Activated B cell treated with CpG ODN at 0.5 μM for 24 hours (primary cell): ENCODE data around the gene SOCS3. TPM values are rescaled to one million over a fixed set of nuclear protein-coding genes. Genes with fewer than 3 reads are reported as not detected.

Experiments
- ATAC-seq: fragments of 200-7000 bp; cut with Tn5 transposase; one replicate; pipeline ENCODE4 v1.10.0; 2021; ENCODE audit warnings: low read depth, mild to moderate bottlenecking, moderate library complexity
- CTCF ChIA-PET: fragments of 350-600 bp; sonication (Branson Sonifier 250); formaldehyde crosslinking; loops from one replicate; lab custom pipeline; 2021; ENCODE audit warnings: antibody characterized with exemption; lab: Charles Lee
- POLR2A ChIA-PET: fragments of 350-600 bp; sonication (Branson Sonifier 250); formaldehyde crosslinking; loops from one replicate; lab custom pipeline; 2021; ENCODE audit warnings: antibody characterized with exemption; lab: Charles Lee
- DNase-seq: peaks from one replicate; pipeline ENCODE4 v3.0.0; 2022
- H3K27ac Mint-ChIP-seq: one replicate; pipeline ENCODE4 v1.8.0; 2020; ENCODE audit warnings: mixed read lengths
- H3K27me3 Mint-ChIP-seq: one replicate; pipeline ENCODE4 v1.8.0; 2021; ENCODE audit warnings: mixed read lengths
- H3K36me3 Mint-ChIP-seq: one replicate; pipeline ENCODE4 v1.8.0; 2021; ENCODE audit warnings: low read depth, mixed read lengths
- H3K4me1 Mint-ChIP-seq: one replicate; pipeline ENCODE4 v1.8.0; 2021; ENCODE audit warnings: mixed read lengths
- H3K4me3 Mint-ChIP-seq: one replicate; pipeline ENCODE4 v1.8.0; 2020; ENCODE audit warnings: mild to moderate bottlenecking, mixed read lengths
- H3K9me3 Mint-ChIP-seq: one replicate; pipeline ENCODE4 v1.8.0; 2020; ENCODE audit warnings: mixed read lengths
- CTCF ChIP-seq: fragments of 200-600 bp; IDR thresholded peaks from one replicate; pipeline ENCODE4 v1.8.0; 2022; ENCODE audit warnings: antibody characterized with exemption, mild to moderate bottlenecking
- intact Hi-C: fragments of 100-400 bp; cut with micrococcal nuclease; formaldehyde crosslinking; loops from one replicate; pipeline ENCODE4 v1.15.1; 2024
- total RNA-seq: library from RNA; stranded (reverse); gene quantifications from 2 replicates; pipeline ENCODE4 v1.2.3, GENCODE V29; 2022

Gene SOCS3
- total RNA-seq, 1 donor from 2014 or later, result 79.9 TPM

- ATAC-seq, result no peak
- no peaks in the 10 kb centered on the region for H3K9me3 Mint-ChIP-seq
- intact Hi-C loops, result loop anchor here (5.0 kb wide), 2 partner anchors 223 to 417 kb away; partner anchors contain the start of gene TMC8
- H3K36me3 Mint-ChIP-seq, result peaks cover 27% of the 10 kb centered on the region
- CTCF ChIA-PET, result interaction anchor here (1.0 to 1.5 kb wide), 3 partner anchors 17 to 104 kb away, joined by 3 to 7 read pairs (median 4); no protein-coding TSS in a partner anchor
- no peak for DNase-seq
- peak overlapping the region; percentile 88 for H3K27ac Mint-ChIP-seq
- H3K27me3 Mint-ChIP-seq, result no peaks in the 10 kb centered on the region
- TF ChIP-seq CTCF, result no peak
- H3K4me3 Mint-ChIP-seq, result peak overlapping the region; percentile 86
- peaks cover 73% of the 10 kb centered on the region for H3K4me1 Mint-ChIP-seq
- POLR2A ChIA-PET, result interaction anchor here (0.6 to 1.7 kb wide), 3 partner anchors 41 to 227 kb away, joined by 3 to 10 read pairs (median 7); partner anchors contain the start of gene TMC6
Observed at GRCh38 chr17:78355045-78355641, 4.7 kb downstream of the SOCS3 start.

- no peak overlapping the region for H3K4me3 Mint-ChIP-seq
- ATAC-seq, result no peak
- TF ChIP-seq CTCF, result no peak
- H3K9me3 Mint-ChIP-seq, result no peaks in the 10 kb centered on the region
- no peak for DNase-seq
- no peak overlapping the region for H3K27ac Mint-ChIP-seq
- intact Hi-C loops, result no loop called here
- no peaks in the 10 kb centered on the region for H3K27me3 Mint-ChIP-seq
- ChIA-PET POLR2A (interaction anchor here (0.6 kb wide), 2 partner anchors 109 to 247 kb away, joined by 3 read pairs; no protein-coding TSS in a partner anchor), CTCF (no interaction called here)
- peaks cover 24% of the 10 kb centered on the region for H3K36me3 Mint-ChIP-seq
- H3K4me1 Mint-ChIP-seq, result peaks cover 85% of the 10 kb centered on the region
Observed at GRCh38 chr17:78353834-78354233, 6.0 kb downstream of the SOCS3 start.

- intact Hi-C loops, result no loop called here
- no peak for ATAC-seq
Observed at GRCh38 chr17:78351449-78352006, 8.3 kb downstream of the SOCS3 start.

GRCh38 chr17:78349891-78350642 lies 9.8 kb downstream of the SOCS3 start:
- H3K27ac Mint-ChIP-seq, result peak overlapping the region; percentile 74
- H3K4me3 Mint-ChIP-seq, result peak overlapping the region; percentile 24
- ChIA-PET POLR2A (interaction anchor here (0.6 to 3.7 kb wide), 4 partner anchors 9 to 95 kb away, joined by 3 to 27 read pairs (median 4); partner anchors contain the start of gene SOCS3), CTCF (interaction anchor here (0.8 kb wide), 1 partner anchor 11 kb away, joined by 3 read pairs; no protein-coding TSS in a partner anchor)
- TF ChIP-seq CTCF, result no peak
- no peaks in the 10 kb centered on the region for H3K36me3 Mint-ChIP-seq
- H3K4me1 Mint-ChIP-seq, result peaks cover 82% of the 10 kb centered on the region
- ATAC-seq (no peak), DNase-seq (no peak)
- H3K27me3 Mint-ChIP-seq, result no peaks in the 10 kb centered on the region
- no peaks in the 10 kb centered on the region for H3K9me3 Mint-ChIP-seq
- intact Hi-C loops, result no loop called here

More at GRCh38 chr17:78351449-78352006, 8.3 kb downstream of the SOCS3 start:
- Mint-ChIP-seq H3K9me3 (no peaks in the 10 kb centered on the region), H3K36me3 (peaks cover 2% of the 10 kb centered on the region), H3K27ac (no peak overlapping the region), H3K4me1 (peaks cover 84% of the 10 kb centered on the region), H3K27me3 (no peaks in the 10 kb centered on the region), H3K4me3 (peak overlapping the region; percentile 76)
- TF ChIP-seq CTCF, result no peak
- DNase-seq, result no peak
- POLR2A ChIA-PET, result interaction anchor here (0.6 to 1.1 kb wide), 3 partner anchors 8 to 415 kb away, joined by 3 to 4 read pairs (median 3); partner anchors contain the start of gene SOCS3
- CTCF ChIA-PET, result interaction anchor here (0.9 to 1.1 kb wide), 2 partner anchors 9 to 16 kb away, joined by 4 read pairs; no protein-coding TSS in a partner anchor
